Measurements from ENCODE around the gene BICDL1. TPM values are rescaled to one million over a fixed set of nuclear protein-coding genes. Genes with fewer than 3 reads are reported as not detected.

Gene BICDL1
- total and polyA plus RNA-seq, 2 donors from 2014 or later: 60.5 to 101 TPM

- FAIRE-seq (no peak), DNase-seq (no peak)
- no peak for TF ChIP-seq CTCF (IDR thresholded peaks at IDR 0.05; ENCODE audit: borderline replicate concordance, extremely low read depth, insufficient read depth)
- intact Hi-C loops (cut with DNase I): no loop called here
- Histone ChIP-seq H3K9ac (ENCODE audit: low read length in 3 of 3) (no peak overlapping the region), H3K27me3 (ENCODE audit: control insufficient read depth, insufficient read depth, low read length) (no peaks in the 10 kb centered on the region), H3K4me1 (ENCODE audit: control insufficient read depth in 2 of 3, insufficient read depth in 2 of 3, low read depth in 1 of 3, low read length in 3 of 3) (no peaks in the 10 kb centered on the region), H3K36me3 (ENCODE audit: control insufficient read depth in 2 of 3, insufficient read depth in 3 of 3, low read length in 3 of 3) (peaks cover 0 to 36% (median 21%) of the 10 kb centered on the region in 3 donors), H3K4me3 (ENCODE audit: low read length in 3 of 3) (no peak overlapping the region), H3K9me3 (ENCODE audit: control insufficient read depth in 2 of 3, insufficient read depth in 1 of 3, low read length in 3 of 3) (no peaks in the 10 kb centered on the region), H3K27ac (ENCODE audit: low read depth in 2 of 2, low read length in 2 of 2) (no peak overlapping the region)
Measured at GRCh38 chr12:120071493-120072020, 82.5 kb downstream of the BICDL1 start.

GRCh38 chr12:120072472-120073249 is 83.6 kb downstream of the BICDL1 start:
- no peak overlapping the region for H3K27ac ChIP-seq (ENCODE audit: low read depth in 2 of 2, low read length in 2 of 2)
- H3K4me3 ChIP-seq (ENCODE audit: low read length in 3 of 3): no peak overlapping the region
- no peaks in the 10 kb centered on the region for H3K4me1 ChIP-seq (ENCODE audit: control insufficient read depth in 2 of 3, insufficient read depth in 2 of 3, low read depth in 1 of 3, low read length in 3 of 3)
- no peak for TF ChIP-seq CTCF (IDR thresholded peaks at IDR 0.05; ENCODE audit: borderline replicate concordance, extremely low read depth, insufficient read depth)
- H3K36me3 ChIP-seq (ENCODE audit: control insufficient read depth in 2 of 3, insufficient read depth in 3 of 3, low read length in 3 of 3): peaks cover 0 to 34% (median 21%) of the 10 kb centered on the region in 3 donors
- no peaks in the 10 kb centered on the region for H3K27me3 ChIP-seq (ENCODE audit: control insufficient read depth, insufficient read depth, low read length)
- intact Hi-C loops (cut with DNase I): no loop called here
- H3K9ac ChIP-seq (ENCODE audit: low read length in 3 of 3): no peak overlapping the region
- H3K9me3 ChIP-seq (ENCODE audit: control insufficient read depth in 2 of 3, insufficient read depth in 1 of 3, low read length in 3 of 3): no peaks in the 10 kb centered on the region
- FAIRE-seq (no peak), DNase-seq (no peak)

- H3K4me1 ChIP-seq (ENCODE audit: control insufficient read depth in 2 of 3, insufficient read depth in 2 of 3, low read depth in 1 of 3, low read length in 3 of 3): no peaks in the 10 kb centered on the region
- peaks cover 0 to 36% (median 16%) of the 10 kb centered on the region in 3 donors for H3K36me3 ChIP-seq (ENCODE audit: control insufficient read depth in 2 of 3, insufficient read depth in 3 of 3, low read length in 3 of 3)
- intact Hi-C loops (cut with DNase I): no loop called here
- H3K9ac ChIP-seq (ENCODE audit: low read length in 3 of 3): no peak overlapping the region
- no peaks in the 10 kb centered on the region for H3K9me3 ChIP-seq (ENCODE audit: control insufficient read depth in 2 of 3, insufficient read depth in 1 of 3, low read length in 3 of 3)
- DNase-seq (no peak), FAIRE-seq (no peak)
- H3K27ac ChIP-seq (ENCODE audit: low read depth in 2 of 2, low read length in 2 of 2): no peak overlapping the region
- no peaks in the 10 kb centered on the region for H3K27me3 ChIP-seq (ENCODE audit: control insufficient read depth, insufficient read depth, low read length)
- no peak overlapping the region for H3K4me3 ChIP-seq (ENCODE audit: low read length in 3 of 3)
- TF ChIP-seq CTCF (IDR thresholded peaks at IDR 0.05; ENCODE audit: borderline replicate concordance, extremely low read depth, insufficient read depth): no peak
Measured at GRCh38 chr12:120075034-120075616, 86.1 kb downstream of the BICDL1 start.
